Left colon (tissue), 2 donors: ENCODE data around the gene TNFRSF14. TPM values are rescaled to one million over a fixed set of nuclear protein-coding genes. Genes with fewer than 3 reads are reported as not detected.

Source experiments
- ATAC-seq: fragments of 200-7000 bp; cut with Tn5 transposase; one replicate; pipeline ENCODE4 v1.9.1; 2020; ENCODE audit warnings: mild to moderate bottlenecking, moderate library complexity
- DNase-seq, 2 donors: peaks; one replicate each; pipeline ENCODE4 v3.0.0-alpha.2; 2020
- intact Hi-C, 2 donors: fragments of 100-400 bp; cut with DNase I in 1 of 2; cut with micrococcal nuclease in 1 of 2; formaldehyde crosslinking; loops; one replicate each; pipeline versions ENCODE4 v1.11.2 to v1.14.0; 2022; cut with DNase I, micrococcal nuclease
- total RNA-seq, 2 donors: library from RNA; stranded (reverse); fragmentation: NEBNext Ultra II Directional; extraction: Animal tissue kit (Norgen Biotek cat#: 25700); gene quantifications; one replicate each; pipeline ENCODE4 v1.2.1, GENCODE V29; 2021
- donor health status: DM: no; HTN: no; CAD: no.
- donor health status: DM: yes; HTN: yes; CAD: no.

Gene TNFRSF14
- total RNA-seq, 2 donors from 2014 or later, result 142 to 178 TPM

GRCh38 chr1:2534687-2535441 is 21.3 kb upstream of the TNFRSF14 start:
- DNase-seq (peak; percentile 73 to 77), ATAC-seq (peak; percentile 55)
- intact Hi-C loops, result no loop called here

GRCh38 chr1:2535455-2535854 is 20.7 kb upstream of the TNFRSF14 start:
- DNase-seq, result no peak
- no peak for ATAC-seq
- intact Hi-C loops, result no loop called here

- ATAC-seq (no peak), DNase-seq (no peak)
- intact Hi-C loops, result no loop called here
Observed at GRCh38 chr1:2535981-2536380, 20.2 kb upstream of the TNFRSF14 start.

GRCh38 chr1:2537784-2538115 is 18.4 kb upstream of the TNFRSF14 start:
- no peak for DNase-seq
- ATAC-seq, result no peak
- intact Hi-C loops, result no loop called here

GRCh38 chr1:2538376-2538775 is 17.8 kb upstream of the TNFRSF14 start:
- ATAC-seq (no peak), DNase-seq (no peak)
- intact Hi-C loops, result no loop called here

GRCh38 chr1:2538872-2539271 is 17.3 kb upstream of the TNFRSF14 start:
- DNase-seq (no peak), ATAC-seq (no peak)
- intact Hi-C loops, result no loop called here

GRCh38 chr1:2539312-2539907 is 16.8 kb upstream of the TNFRSF14 start:
- ATAC-seq (no peak), DNase-seq (no peak)
- intact Hi-C loops, result no loop called here

- intact Hi-C loops, result no loop called here
- ATAC-seq (no peak), DNase-seq (no peak)
Observed at GRCh38 chr1:2540816-2541492, 15.2 kb upstream of the TNFRSF14 start.

GRCh38 chr1:2541619-2542245 is 14.4 kb upstream of the TNFRSF14 start:
- DNase-seq (peak; percentile 94 to 97), ATAC-seq (peak; percentile 51)
- intact Hi-C loops, result no loop called here

- intact Hi-C loops, result no loop called here
- DNase-seq (no peak), ATAC-seq (no peak)
Observed at GRCh38 chr1:2542246-2542915, 13.8 kb upstream of the TNFRSF14 start.

GRCh38 chr1:2543543-2544092 is 12.6 kb upstream of the TNFRSF14 start:
- intact Hi-C loops, result no loop called here
- ATAC-seq, result no peak
- peak in 1 of 2 donors; percentile 60 for DNase-seq

GRCh38 chr1:2544093-2544874 is 11.9 kb upstream of the TNFRSF14 start:
- intact Hi-C loops, result no loop called here
- DNase-seq (no peak), ATAC-seq (no peak)

GRCh38 chr1:2544875-2545640 is 11.1 kb upstream of the TNFRSF14 start:
- DNase-seq, result no peak

GRCh38 chr1:2545754-2546514 is 10.2 kb upstream of the TNFRSF14 start:
- intact Hi-C loops, result no loop called here
- ATAC-seq, result peak; percentile 54
- DNase-seq, result peak; percentile 94 to 96

More at GRCh38 chr1:2544875-2545640, 11.1 kb upstream of the TNFRSF14 start:
- ATAC-seq, result no peak
- intact Hi-C loops, result no loop called here

GRCh38 chr1:2546515-2547209 is 9.5 kb upstream of the TNFRSF14 start:
- DNase-seq (peak; percentile 91 to 97), ATAC-seq (peak; percentile 66)
- intact Hi-C loops, result no loop called here
